NB4 (cell line): Measurements from ENCODE around the gene AMBP.

Source experiments
- DNase-seq: peaks from one replicate; pipeline ENCODE4 v3.0.0; 2010; ENCODE audit warnings: low read depth
- H3K4me3 ChIP-seq: one replicate; pipeline ENCODE4 v1.5.1; 2011; ENCODE audit warnings: mild to moderate bottlenecking, low read depth, low read length, moderate library complexity
- MYC ChIP-seq: IDR thresholded peaks from 2 replicates; pipeline ENCODE4 v1.6.1; 2011; ENCODE audit warnings: low read depth, low read length
- POLR2A ChIP-seq: IDR thresholded peaks from 2 replicates; pipeline ENCODE4 v1.6.1; 2011; ENCODE audit warnings: mild to moderate bottlenecking; ENCODE audit not compliant: insufficient read length; ENCODE audit errors: extremely low read depth
- TF ChIP-seq, protein P1 (sequence below): IDR thresholded peaks from 2 replicates; pipeline ENCODE4 v1.6.1; 2011; ENCODE audit warnings: low read depth, low read length
- TF ChIP-seq, protein P2 (sequence below): IDR thresholded peaks from one replicate; pipeline ENCODE4 v1.5.1; 2012; ENCODE audit warnings: low read depth, low read length

The AMBP gene

DNA sequence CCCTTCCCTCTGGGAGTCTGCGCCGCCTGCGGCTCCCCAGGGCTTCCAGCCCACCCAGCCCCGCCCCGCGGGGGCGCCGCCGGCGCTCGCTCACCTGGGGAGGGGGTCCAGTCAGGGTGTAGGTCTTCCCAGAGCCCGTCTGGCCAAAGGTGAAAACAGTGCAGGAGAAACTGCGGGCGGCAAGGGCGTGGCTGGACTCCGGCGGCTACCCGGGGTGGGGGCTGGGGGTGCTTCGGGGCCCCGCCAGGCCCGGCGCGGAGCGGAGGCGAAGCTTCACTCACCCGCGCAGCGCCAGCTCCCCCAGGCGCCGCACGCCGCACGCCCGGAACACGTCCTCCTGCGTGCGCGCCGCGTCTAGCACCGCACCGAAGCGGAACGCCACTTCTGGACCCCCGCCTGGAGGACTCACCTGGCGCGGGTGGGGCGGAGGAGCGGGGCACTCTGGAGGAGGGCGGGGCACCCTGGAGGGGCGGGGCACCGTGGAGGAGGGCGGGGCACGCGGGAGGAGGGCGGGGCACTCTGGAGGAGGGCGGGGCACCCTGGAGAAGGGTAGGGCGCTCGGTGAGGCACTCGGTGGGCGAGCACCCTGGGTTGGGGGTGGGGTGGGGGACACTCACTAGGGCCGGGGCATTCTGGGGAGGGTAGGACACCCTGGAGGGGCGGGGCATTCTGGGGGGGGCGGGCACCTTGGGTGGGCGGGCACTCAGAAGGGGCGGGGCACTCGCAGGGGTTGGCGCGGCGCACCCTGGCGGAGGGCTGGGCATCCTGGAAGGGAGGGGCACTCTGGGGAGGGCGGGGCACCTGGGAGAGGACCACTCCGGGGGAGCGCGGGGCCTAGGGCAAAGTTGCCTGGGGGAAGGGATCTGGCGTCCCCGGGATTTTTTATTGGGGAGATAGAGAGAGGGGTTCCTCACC, 20.2 kb upstream of the AMBP start:
- DNase-seq, result no peak
- TF ChIP-seq, protein P1, sequence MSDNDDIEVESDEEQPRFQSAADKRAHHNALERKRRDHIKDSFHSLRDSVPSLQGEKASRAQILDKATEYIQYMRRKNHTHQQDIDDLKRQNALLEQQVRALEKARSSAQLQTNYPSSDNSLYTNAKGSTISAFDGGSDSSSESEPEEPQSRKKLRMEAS, result no peak
- TF ChIP-seq MYC (no peak), POLR2A (no peak)
- TF ChIP-seq, protein P2, sequence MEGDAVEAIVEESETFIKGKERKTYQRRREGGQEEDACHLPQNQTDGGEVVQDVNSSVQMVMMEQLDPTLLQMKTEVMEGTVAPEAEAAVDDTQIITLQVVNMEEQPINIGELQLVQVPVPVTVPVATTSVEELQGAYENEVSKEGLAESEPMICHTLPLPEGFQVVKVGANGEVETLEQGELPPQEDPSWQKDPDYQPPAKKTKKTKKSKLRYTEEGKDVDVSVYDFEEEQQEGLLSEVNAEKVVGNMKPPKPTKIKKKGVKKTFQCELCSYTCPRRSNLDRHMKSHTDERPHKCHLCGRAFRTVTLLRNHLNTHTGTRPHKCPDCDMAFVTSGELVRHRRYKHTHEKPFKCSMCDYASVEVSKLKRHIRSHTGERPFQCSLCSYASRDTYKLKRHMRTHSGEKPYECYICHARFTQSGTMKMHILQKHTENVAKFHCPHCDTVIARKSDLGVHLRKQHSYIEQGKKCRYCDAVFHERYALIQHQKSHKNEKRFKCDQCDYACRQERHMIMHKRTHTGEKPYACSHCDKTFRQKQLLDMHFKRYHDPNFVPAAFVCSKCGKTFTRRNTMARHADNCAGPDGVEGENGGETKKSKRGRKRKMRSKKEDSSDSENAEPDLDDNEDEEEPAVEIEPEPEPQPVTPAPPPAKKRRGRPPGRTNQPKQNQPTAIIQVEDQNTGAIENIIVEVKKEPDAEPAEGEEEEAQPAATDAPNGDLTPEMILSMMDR, result no peak
- no peak overlapping the region for H3K4me3 ChIP-seq

DNA sequence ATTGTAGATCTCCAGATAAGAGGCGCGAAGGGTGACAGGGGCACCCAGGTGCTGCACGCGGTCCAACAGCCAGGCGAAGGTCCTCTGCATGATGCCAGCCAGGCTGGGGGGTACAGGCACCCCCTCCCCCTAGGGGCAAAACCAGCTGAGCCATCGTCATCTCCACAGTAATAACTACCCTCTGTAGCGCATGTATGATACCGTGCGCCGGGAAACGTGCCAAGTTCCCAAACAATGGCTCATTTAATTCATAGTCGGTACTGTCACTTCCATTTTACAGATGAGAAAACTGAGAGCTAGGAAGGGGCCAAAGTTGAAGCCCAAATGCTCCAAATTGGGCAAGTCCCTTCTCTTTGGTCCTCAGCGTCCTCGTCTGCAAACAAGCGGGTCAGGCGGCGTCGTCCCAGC, 19.5 kb upstream of the AMBP start:
- no peak for TF ChIP-seq MYC
- no peak overlapping the region for H3K4me3 ChIP-seq
- DNase-seq, result no peak

DNA sequence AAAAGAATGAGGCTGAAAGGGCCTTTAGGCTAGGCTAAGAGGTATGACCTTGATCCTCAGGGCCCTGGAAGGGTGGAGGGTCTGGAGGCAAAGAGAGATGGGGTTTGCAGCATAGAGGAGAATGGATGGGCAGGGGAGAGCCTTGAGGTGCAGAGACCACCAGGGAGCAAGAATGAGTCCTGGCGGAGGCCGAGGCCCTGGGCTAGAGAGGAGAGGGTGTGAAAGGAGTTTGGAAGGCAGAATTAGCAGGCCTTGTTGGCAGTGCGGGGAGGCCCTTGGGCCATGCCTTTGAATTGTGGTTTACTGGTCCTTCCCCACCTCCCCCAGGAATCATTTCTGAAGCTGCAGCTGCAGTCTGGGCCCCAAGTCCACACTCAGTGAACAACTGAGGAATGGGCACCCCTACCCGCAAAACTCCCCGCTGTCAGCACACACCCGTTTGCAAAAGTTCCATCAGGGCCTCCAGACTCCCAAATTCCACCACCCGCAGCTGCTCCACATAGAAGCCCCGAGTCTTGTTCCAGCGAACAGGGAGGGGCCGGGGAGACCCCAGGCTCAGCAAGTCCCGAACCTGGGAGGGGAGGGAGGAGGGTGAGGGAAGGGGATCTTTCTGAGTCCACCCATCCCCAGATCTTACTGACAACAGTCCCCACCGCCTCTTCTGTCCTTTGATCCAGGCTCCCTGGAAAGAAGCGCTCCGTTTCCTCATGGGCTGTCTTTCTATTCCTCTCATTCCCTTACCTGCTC, 18.9 kb upstream of the AMBP start:
- no peak overlapping the region for H3K4me3 ChIP-seq
- no peak for TF ChIP-seq MYC
- TF ChIP-seq POLR2A, result no peak
- TF ChIP-seq, protein P1, result no peak
- TF ChIP-seq, protein P2, result no peak
- peak; percentile 19 for DNase-seq

DNA sequence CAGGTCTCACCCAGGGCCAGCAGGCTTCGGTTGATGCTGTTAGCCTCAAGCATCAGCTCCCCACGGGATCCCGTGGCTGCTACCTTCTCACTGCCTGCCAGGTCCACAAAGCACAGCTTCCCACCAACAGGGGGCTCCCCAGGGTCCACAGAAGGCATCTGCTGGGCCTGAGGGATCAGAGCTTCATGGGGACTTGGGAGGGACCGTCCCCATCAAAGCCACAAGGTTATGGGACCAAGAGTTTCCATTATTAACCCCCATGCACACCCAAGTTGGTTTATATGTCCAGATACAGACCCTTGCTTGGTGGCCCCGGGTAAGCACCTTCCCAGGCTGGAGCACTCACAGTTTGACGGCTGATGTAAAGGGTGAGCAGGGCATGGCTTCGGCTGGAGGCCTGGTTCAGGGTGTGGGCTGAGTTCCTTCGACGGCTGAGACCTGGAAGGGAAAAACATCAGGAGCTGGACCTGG, 18.0 kb upstream of the AMBP start:
- DNase-seq, result no peak
- no peak overlapping the region for H3K4me3 ChIP-seq
- TF ChIP-seq, protein P2, result peak; percentile 26
- no peak for TF ChIP-seq POLR2A
- no peak for TF ChIP-seq MYC
- TF ChIP-seq, protein P1, result no peak

DNA sequence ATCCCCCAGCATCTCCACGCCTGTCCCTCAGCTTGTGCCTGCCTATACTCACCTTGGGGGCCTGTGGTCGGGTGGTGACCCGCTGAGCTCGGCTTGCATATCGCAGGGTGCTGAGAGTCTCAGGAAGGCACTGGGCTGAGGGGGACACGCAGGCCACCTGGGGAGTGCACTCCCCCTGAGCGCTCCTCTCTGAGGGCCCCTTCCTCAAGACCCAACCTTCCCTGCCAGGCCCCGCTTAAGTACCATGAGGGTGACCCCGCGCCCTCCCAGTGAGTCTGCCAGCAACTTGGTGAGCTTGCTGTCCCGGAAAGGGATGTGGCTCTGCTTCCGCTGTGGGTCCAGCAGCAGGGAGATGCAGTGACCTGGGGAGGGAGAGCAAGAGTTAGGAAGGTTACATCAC, 16.9 kb upstream of the AMBP start:
- no peak for DNase-seq
- no peak overlapping the region for H3K4me3 ChIP-seq
- no peak for TF ChIP-seq POLR2A
- no peak for TF ChIP-seq MYC
- TF ChIP-seq, protein P1, result no peak
- TF ChIP-seq, protein P2, result no peak
